OCI-LY3 (cell line): ENCODE data around the gene BEND2.

Source experiments
- H2AFZ ChIP-seq: fragments of 200-600, 300-600 bp; shearing (Covaris generic); 2 replicates; pipeline ENCODE4 v1.6.0; 2014; ENCODE audit warnings: antibody characterized with exemption, low read depth, low read length
- H3K27ac ChIP-seq: fragments of 200-600, 300-600 bp; sonication (generic); 2 replicates; pipeline ENCODE4 v1.5.1; 2014; ENCODE audit warnings: mild to moderate bottlenecking, low read length, moderate library complexity, mixed read lengths
- H3K27me3 ChIP-seq: fragments of 200-600, 300-600 bp; sonication (generic); 2 replicates; pipeline ENCODE4 v1.6.1; 2014; ENCODE audit warnings: low read depth, low read length, mixed read lengths
- H3K36me3 ChIP-seq: fragments of 200-600, 300-600 bp; sonication (generic); replicated peaks from 2 replicates; pipeline ENCODE3; 2014; ENCODE audit warnings: low read depth, low read length, mixed read lengths
- H3K4me1 ChIP-seq: fragments of 300-600, 200-600 bp; sonication (generic); 2 replicates; pipeline ENCODE4 v1.6.1; 2014; ENCODE audit warnings: low read length, mixed read lengths
- H3K4me2 ChIP-seq: fragments of 200-600, 300-600 bp; sonication (generic); 2 replicates; pipeline ENCODE4 v1.6.1; 2014; ENCODE audit warnings: low read length, mixed read lengths
- H3K4me3 ChIP-seq: fragments of 300-600, 200-600 bp; sonication (generic); 2 replicates; pipeline ENCODE4 v1.5.1; 2014; ENCODE audit warnings: antibody characterized with exemption, mild to moderate bottlenecking, low read length, moderate library complexity
- H3K79me2 ChIP-seq: fragments of 300-600, 200-600 bp; shearing (Covaris generic); 2 replicates; pipeline ENCODE4 v1.6.1; 2014; ENCODE audit warnings: mild to moderate bottlenecking, low read length, mixed read lengths
- H3K9ac ChIP-seq: fragments of 300-600, 200-600 bp; shearing (Covaris generic); 2 replicates; pipeline ENCODE4 v1.6.0; 2014; ENCODE audit warnings: mild to moderate bottlenecking, low read length, moderate library complexity
- H3K9me3 ChIP-seq: fragments of 200-600, 300-600 bp; shearing (Covaris generic); 2 replicates; pipeline ENCODE4 v1.6.1; 2014; ENCODE audit warnings: low read length, mixed read lengths; ENCODE audit not compliant: insufficient read depth
- H4K20me1 ChIP-seq: fragments of 200-600, 300-600 bp; sonication (generic); 2 replicates; pipeline ENCODE4 v1.6.1; 2016; ENCODE audit warnings: low read length, mixed read lengths; ENCODE audit not compliant: insufficient read depth
- CTCF ChIP-seq: fragments of 200-600, 300-600 bp; sonication (generic); IDR thresholded peaks from 2 replicates; pipeline ENCODE4 v1.5.1; 2014; ENCODE audit warnings: antibody characterized with exemption, low read length, low read depth
- EZH2phosphoT487 ChIP-seq: fragments of 200-600 bp; shearing (Covaris generic); IDR thresholded peaks from 2 replicates; pipeline ENCODE4 v1.6.1; 2018; ENCODE audit warnings: antibody characterized with exemption, mixed run types, low read depth

The BEND2 gene

DNA sequence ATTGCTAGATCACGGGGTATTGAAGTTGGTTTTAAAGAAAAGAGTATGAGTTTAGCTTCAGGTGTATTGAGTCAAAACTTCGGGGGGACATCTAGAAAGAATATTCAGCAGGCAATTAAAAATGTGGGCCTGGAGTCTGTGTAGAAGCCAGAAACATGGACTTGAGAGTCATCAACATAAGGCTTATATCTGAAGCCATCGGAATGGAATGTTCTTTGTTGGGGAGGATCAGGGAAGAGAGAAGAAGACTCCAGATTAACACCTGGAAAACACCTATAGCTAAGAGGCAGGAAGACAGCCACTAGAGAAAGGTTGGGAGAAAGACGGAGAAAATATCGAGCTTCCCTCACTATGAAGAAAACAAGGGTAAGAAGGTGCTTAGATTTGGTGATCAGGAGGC is 69.5 kb downstream of the BEND2 start:
- H2AFZ ChIP-seq, result no peak overlapping the region
- no peak overlapping the region for H3K27ac ChIP-seq
- H3K9me3 ChIP-seq, result no peaks in the 10 kb centered on the region
- no peaks in the 10 kb centered on the region for H3K79me2 ChIP-seq
- no peak overlapping the region for H3K9ac ChIP-seq
- no peak overlapping the region for H3K4me3 ChIP-seq
- no peaks in the 10 kb centered on the region for H3K36me3 ChIP-seq
- H3K4me2 ChIP-seq, result no peak overlapping the region
- H4K20me1 ChIP-seq, result no peaks in the 10 kb centered on the region
- peaks cover 17% of the 10 kb centered on the region for H3K4me1 ChIP-seq
- no peaks in the 10 kb centered on the region for H3K27me3 ChIP-seq
- TF ChIP-seq CTCF, result no peak
- no peak for TF ChIP-seq EZH2phosphoT487

GRCh38 chrX:18149454-18149853 is 71.2 kb downstream of the BEND2 start:
- Histone ChIP-seq H3K9me3 (no peaks in the 10 kb centered on the region), H4K20me1 (no peaks in the 10 kb centered on the region), H3K4me1 (peaks cover 32% of the 10 kb centered on the region), H3K27ac (no peak overlapping the region), H2AFZ (no peak overlapping the region), H3K27me3 (no peaks in the 10 kb centered on the region), H3K9ac (no peak overlapping the region), H3K79me2 (no peaks in the 10 kb centered on the region), H3K36me3 (no peaks in the 10 kb centered on the region), H3K4me3 (no peak overlapping the region), H3K4me2 (no peak overlapping the region)
- TF ChIP-seq EZH2phosphoT487 (no peak), CTCF (no peak)

DNA sequence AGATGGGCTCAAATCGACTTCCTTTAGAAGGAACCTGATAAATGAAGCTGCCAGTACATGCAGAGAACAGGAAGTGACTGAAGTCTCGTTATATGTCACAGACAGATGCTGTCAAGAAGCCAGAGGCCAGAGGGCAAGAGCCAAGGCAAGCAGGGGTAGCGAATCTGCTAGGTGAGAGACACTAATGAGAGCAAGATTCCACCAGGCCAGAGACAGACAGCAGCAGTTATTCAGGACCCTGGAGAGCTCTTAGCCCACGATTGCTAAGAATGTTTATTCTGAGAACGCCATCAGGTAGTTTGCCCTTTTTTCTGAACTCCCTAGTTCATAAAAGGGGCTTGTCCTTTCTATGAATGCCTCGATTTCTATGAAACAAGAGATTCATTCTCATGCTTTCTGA is 73.7 kb downstream of the BEND2 start:
- H4K20me1 ChIP-seq, result no peaks in the 10 kb centered on the region
- H3K36me3 ChIP-seq, result no peaks in the 10 kb centered on the region
- H3K27me3 ChIP-seq, result no peaks in the 10 kb centered on the region

GRCh38 chrX:18146009-18146408 is 74.7 kb downstream of the BEND2 start:
- Histone ChIP-seq H3K9me3 (no peaks in the 10 kb centered on the region), H2AFZ (no peak overlapping the region), H3K79me2 (no peaks in the 10 kb centered on the region), H3K4me3 (no peak overlapping the region), H3K4me2 (peak overlapping the region; percentile 66), H3K36me3 (no peaks in the 10 kb centered on the region), H3K9ac (no peak overlapping the region), H3K27ac (peak overlapping the region; percentile 90), H3K27me3 (no peaks in the 10 kb centered on the region), H4K20me1 (no peaks in the 10 kb centered on the region), H3K4me1 (peaks cover 32% of the 10 kb centered on the region)
- TF ChIP-seq EZH2phosphoT487 (no peak), CTCF (no peak)

More for the DNA sequence above, 73.7 kb downstream of the BEND2 start:
- Histone ChIP-seq H3K4me3 (peak overlapping the region; percentile 46), H3K4me2 (peak overlapping the region; percentile 66), H2AFZ (0 out of 2 replicates have a peak overlapping the region, but pooled peaks have one; percentile 57), H3K9me3 (no peaks in the 10 kb centered on the region), H3K4me1 (peaks cover 32% of the 10 kb centered on the region), H3K79me2 (no peaks in the 10 kb centered on the region), H3K9ac (peak overlapping the region; percentile 40; the same call in 1 of the 2 replicates), H3K27ac (peak overlapping the region; percentile 90)
- no peak for TF ChIP-seq EZH2phosphoT487
- no peak for TF ChIP-seq CTCF
